GM18951 (cell line): ENCODE data around the gene ARL3.
A peak's percentile ranks its signal among the peaks of the same experiment; 100 is the strongest.

Source experiments
- POLR2A ChIP-seq: IDR thresholded peaks from 4 replicates; pipeline ENCODE4 v1.6.1; 2011; ENCODE audit warnings: mild to moderate bottlenecking; ENCODE audit not compliant: insufficient read length, insufficient read depth; ENCODE audit errors: extremely low read depth
- in situ Hi-C: fragments of 300-500 bp; cut with MboI; formaldehyde crosslinking; loops from one replicate; pipeline ENCODE4 v1.12.0; 2022; ENCODE audit warnings: low sequenced_read_pairs, mixed read lengths, inconsistent platforms; ENCODE audit not compliant: unreplicated experiment

ARL3 gene

DNA sequence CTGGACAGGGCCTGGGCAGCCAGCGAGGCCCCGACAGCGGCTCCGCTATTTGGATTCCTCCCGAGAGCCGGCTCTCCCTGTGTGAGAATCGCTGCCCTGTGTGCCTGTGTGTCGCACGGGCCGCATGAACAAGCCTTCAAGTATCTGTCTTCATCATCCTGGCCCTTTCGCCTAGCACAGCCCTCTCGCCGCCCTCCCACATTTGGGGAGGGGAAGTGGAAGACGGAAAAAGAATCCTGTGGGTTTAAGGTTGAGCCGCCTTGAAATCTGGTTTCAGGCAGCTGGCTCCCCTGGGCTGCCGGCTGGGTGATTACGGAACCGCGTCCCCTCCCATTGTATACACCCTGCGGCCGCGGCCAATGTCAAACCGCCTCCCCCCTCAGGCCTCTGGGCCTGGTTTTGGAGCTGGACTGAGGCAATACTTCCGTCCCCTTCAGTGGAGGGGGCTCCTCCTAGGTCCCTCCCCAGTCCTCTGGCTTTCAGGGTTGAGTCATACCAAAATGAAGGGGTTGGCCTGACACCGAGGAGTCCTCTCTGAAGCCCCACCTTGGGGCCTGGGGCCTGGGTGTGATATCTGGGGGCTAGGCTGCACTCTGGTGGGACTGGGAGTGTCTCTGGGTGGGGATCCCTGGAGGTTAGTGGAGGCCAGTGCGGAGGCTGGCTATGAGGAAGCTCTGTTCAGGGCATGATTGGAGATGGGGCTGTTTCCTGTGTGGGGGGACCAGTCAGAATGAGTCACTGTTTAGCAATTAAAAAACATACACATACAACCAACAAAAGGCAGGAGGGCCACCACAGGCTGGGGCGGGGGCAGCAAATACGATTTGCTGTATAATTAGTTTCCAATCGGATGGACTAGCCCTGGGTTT, 68.2 kb downstream of the ARL3 start:
- peak; percentile 62 for TF ChIP-seq POLR2A
- in situ Hi-C loops = no loop called here

DNA sequence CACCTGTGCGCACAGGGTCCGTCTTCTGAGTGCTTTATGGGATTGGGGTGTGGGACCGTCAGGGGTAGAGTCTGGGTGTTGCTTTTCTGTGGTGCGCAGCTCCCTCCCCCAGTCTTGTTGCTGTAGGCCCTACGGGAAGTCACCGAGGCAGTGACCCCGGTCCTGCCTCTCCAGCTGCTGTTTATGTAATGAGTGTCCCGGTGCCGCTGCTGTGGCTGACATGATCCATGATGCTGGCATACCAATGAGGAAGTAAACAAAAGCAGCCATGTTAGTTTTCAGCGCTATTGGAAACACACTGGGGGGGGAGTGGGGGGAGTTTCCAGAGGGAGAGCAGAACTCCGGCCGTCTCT, 68.8 kb downstream of the ARL3 start:
- in situ Hi-C loops = no loop called here
- TF ChIP-seq POLR2A = no peak

DNA sequence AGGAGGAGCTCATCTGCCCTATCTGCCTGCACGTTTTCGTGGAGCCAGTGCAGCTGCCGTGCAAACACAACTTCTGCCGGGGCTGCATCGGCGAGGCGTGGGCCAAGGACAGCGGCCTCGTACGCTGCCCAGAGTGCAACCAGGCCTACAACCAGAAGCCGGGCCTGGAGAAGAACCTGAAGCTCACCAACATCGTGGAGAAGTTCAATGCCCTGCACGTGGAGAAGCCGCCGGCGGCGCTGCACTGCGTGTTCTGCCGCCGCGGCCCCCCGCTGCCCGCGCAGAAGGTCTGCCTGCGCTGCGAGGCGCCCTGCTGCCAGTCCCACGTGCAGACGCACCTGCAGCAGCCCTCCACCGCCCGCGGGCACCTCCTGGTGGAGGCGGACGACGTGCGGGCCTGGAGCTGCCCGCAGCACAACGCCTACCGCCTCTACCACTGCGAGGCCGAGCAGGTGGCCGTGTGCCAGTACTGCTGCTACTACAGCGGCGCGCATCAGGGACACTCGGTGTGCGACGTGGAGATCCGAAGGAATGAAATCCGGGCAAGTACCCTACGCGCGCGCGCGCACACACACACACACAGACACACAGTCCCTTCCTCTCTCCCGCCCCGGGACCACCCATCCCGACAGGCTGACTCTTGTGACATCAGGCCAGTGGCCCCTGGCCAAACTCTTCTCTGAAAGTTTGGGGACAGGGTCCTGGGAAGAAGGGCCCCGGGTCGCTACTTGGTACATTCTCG, 69.4 kb downstream of the ARL3 start:
- TF ChIP-seq POLR2A = peak; percentile 54
- in situ Hi-C loops = no loop called here

DNA sequence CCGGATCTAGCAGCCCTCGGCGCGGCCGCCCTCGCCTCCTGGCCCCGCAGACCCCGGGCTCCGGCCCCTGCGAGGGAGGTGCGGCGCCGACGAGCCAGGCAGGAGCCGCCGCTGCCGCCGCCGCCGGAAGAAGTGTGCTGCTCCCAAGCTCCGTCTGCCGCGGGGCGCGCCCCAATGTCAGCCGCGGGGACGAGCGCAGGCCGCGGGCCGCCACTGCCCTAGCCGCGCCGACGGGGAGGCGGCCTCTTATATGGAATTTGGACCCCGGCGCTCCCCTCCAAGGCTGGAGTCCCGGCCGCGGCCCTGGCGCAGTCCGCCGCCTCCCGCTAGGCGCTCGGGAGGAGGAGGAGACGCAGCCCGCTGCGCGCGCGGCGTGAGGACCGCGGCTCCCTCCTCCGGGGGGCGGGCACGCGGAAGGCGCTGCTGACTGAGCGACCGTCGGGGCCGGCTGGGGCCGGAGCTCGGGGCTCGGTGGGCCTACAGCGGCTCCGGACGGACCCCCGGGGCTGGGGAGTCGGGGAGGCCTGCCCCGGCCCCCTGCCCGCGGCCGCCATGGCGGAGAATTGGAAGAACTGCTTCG, 70.0 kb downstream of the ARL3 start, which contains the start of gene TRIM8:
TSS of gene TRIM8 (plus strand) at position 414 of the 580 bp plus-strand sequence. CDS start at position 553, 139 bp downstream.
- TF ChIP-seq POLR2A = peak; percentile 60
- in situ Hi-C loops = no loop called here

DNA sequence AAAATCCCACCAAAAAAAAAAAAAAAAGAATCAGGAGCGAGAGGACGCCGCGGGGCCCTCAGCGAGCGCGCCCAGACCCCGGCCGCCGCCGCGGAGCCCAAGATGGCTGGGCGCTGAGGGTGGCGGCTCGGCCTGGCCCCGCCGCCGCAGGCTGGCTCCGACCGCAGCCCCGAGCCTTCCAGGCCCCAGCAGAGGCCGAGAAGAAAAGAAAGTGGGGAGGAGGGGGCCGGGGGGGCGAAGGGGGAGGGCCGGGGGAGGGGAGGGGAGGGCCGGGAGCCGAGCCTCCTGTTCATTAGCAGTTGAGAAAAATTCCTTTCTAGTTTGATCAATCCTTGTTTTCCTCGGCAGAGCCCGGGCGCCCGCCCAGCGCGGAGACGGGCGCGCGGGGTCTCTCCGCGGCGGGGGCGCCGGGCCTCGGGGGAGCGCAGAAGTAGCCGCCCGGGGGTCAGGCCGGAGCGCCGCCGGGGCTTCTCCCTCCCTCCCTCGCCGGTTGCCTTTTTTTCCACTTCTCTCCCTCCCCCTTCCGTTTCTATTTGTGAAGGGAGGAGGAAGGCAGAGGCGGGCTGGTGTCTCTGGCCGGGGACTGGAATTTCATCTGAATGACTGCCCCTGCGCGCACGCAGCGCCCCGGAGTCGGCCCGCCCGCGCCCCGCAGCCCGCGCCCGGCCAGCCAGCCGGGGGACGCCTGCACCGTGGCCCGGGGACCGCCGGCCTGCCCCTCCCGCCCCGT, 70.7 kb downstream of the ARL3 start:
- TF ChIP-seq POLR2A = peak; percentile 35
- in situ Hi-C loops = no loop called here

DNA sequence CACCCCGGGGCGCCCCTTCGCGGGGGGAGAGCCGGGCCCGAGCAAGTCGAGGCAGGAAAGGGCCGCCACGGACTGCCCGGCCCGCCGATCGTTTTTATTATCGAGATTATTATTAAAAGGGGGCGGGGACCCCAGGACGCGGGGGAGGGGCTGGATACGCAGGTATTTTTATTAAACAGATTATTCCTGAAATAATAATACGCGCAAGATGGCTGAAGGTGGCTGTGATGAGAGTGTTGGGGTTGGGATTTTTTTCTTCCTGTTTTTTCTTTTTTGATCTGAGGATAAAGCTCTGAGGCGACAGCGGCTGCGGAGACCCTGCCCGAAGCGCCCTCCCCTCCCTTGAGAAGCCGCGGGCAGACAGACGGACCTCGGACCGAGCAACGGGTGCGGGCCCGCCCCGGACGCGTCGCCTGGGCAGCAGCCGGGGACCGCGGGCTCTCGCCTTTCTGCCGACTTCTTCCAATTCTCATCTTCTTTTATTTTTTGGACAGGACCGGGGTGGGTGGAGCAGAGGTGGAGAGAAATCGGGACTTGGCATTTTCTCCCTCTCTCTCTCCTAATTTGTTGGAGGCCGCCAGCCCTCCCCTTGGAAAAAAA, 71.4 kb downstream of the ARL3 start:
- TF ChIP-seq POLR2A = no peak
- in situ Hi-C loops = no loop called here

DNA sequence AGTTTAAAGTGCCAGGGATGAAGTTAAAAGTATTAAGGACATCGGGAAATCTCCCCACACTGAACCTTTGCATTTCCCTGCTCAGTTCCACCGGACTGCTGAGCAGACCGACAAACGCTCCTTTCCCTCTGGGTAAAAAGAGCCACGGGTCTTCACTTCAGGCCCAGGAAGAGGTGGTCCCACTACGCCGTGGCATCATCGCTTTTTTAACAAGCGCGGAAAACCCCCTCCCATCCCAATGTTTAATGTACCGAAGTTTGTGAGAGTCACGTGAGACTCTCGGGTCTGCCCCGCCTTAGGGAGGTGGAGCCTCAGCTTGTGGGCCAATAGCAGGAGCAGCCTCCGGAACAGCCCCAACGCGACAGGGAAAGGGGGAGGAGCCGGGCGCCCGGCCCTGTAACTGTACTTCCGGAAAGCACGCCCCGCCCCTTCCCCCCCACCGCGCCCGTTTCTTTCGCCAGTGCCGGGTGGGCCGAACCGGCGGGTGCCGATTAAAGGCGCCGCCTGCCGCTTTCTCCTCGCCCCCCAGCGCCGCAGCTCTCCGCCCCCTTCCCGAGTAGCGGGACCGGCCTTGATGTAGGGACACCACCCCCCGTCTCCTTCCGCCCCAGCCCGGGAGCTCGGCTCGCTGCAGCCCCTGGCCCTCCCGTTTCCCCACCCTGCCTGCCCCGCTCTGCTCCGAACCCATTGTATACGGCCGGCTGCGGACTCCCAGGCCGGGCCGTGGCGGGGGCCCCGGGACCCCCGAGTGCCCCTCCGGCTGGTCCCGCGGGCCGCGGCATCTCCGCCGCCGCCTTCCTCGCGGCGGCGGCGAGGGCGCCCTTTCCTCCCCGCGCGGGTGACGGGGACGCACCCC, 72.1 kb downstream of the ARL3 start:
- in situ Hi-C loops = no loop called here

DNA sequence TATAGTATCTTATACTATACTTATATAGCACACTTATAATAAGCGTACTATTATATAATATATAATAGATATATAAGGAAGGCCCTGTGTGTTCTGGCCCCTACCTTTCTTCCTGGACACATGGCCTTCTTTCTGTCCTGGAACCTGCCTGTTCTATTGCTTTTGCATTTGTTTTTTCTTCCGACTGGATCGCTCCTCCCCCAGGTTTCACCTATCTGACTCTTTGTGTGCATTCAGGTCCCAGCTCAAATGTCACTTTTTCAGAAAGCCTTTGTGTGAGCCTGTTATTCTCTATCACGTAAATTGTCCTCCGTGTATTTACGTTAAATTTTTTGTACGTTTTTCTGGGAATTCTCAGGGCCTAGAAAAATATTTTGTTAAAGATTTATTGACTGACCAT, 72.8 kb downstream of the ARL3 start:
- in situ Hi-C loops = no loop called here

More for the DNA sequence above, 72.1 kb downstream of the ARL3 start:
- peak; percentile 83 for TF ChIP-seq POLR2A

DNA sequence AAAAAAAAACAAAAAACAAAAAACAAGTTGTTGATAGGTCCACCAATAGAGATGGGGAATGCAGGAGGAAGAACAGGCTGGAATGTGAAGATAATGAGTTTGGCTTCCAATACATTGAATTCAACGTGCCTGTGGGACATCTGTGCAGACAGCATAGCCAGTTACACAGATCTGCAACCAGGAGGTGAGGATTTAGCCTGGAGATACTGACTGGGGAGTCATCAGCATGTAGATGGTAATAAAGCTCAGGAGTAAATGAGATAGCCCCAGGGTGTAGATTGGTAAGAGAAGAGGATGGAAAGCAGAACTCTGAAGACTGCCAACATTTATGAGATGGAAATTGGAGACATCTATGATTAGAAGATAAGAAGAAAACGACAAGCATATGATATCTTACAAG, 74.7 kb downstream of the ARL3 start:
- in situ Hi-C loops = no loop called here
- no peak for TF ChIP-seq POLR2A

More for the DNA sequence above, 72.8 kb downstream of the ARL3 start:
- no peak for TF ChIP-seq POLR2A

DNA sequence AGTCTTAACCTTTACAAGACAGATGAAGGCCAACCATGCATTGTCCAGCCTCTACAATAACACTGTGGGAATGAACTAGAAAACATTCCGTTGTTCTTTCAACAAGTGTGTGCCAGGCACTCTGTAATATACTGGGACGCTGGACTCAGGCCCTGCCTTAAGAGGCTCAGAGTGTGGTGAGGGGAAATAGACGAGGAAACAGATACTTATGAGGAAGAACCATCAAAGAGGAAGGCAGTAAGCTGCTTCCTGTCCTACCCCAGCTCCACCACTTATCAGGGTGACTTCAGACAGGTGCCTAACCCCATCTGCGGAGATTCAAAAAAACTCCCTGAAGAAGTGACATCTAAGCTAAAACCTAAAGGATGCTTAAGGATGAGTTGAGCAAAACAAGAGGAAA, 78.8 kb downstream of the ARL3 start:
- in situ Hi-C loops = no loop called here
- no peak for TF ChIP-seq POLR2A

DNA sequence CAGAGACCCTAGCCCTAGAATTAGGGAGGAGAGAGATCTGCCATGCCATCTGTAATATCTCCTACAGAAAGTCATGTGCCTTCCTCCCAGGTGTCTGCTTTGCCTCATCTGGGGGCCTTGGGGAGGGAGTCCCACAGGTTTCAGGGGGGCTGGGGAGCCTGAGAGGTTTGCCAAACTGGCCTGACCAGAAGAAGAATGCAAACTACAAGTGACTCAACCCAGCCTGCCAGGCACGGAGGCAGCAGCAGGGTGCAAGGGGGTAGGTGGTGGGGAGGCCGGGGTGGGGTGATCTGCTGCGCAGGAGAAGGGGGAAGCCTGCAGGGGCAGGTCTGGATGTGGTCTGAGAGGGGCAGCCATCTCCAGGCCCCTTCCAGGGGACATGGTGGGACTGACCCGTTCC, 79.5 kb downstream of the ARL3 start:
- TF ChIP-seq POLR2A = no peak
- in situ Hi-C loops = no loop called here

DNA sequence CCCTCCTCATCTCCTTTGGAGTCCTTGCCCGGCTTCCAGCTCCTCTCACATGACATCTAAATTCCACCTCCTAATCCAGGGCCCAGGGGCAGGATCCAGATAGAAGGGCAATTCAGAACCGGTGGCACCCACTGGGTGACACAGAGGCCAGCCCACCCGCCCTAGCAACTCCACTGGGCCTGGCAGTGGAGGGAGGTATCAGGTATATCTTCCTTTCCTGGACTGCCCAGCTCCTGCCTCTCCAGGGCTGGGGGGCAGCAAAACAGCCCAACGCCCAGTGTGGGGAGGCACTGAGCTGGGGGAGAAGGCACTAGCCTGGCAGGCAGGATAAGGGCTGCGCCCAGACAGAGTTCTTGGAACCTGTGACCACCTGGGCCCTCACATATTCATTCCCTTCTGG, 80.3 kb downstream of the ARL3 start:
- in situ Hi-C loops = no loop called here

More for the DNA sequence above, 80.3 kb downstream of the ARL3 start:
- TF ChIP-seq POLR2A = no peak
